Esophagus squamous epithelium (tissue), 5 donors: Measurements from ENCODE around the gene CDH6. TPM values are rescaled to one million over a fixed set of nuclear protein-coding genes. Genes with fewer than 3 reads are reported as not detected.

ENCODE experiments used
- DNase-seq: peaks from one replicate; lab custom pipeline; 2025; lab: John Stamatoyannopoulos, UW
- H3K27ac ChIP-seq, 4 donors: fragments of 200-600 bp; sonication (generic); one replicate each; pipeline ENCODE4 v1.5.1; 2016 to 2019; ENCODE audit warnings: mild to moderate bottlenecking in 1 of 4
- H3K27me3 ChIP-seq, 4 donors: fragments of 200-600 bp; sonication (generic); 1 replicate in 3 of 4; 2 replicates in 1 of 4; pipeline versions ENCODE4 v1.5.1 to v1.6.0; 2017 to 2021; ENCODE audit warnings: antibody characterized with exemption in 1 of 4
- H3K36me3 ChIP-seq, 3 donors: fragments of 200-600 bp; sonication (generic); one replicate each; pipeline ENCODE4 v1.5.1; 2016 to 2019
- H3K4me1 ChIP-seq, 3 donors: fragments of 200-600 bp; sonication (generic); one replicate each; pipeline ENCODE4 v1.5.1; 2017 to 2019
- H3K4me3 ChIP-seq, 4 donors: fragments of 200-600 bp; sonication (generic); 1 replicate in 3 of 4; 2 replicates in 1 of 4; pipeline ENCODE4 v1.5.1; 2016 to 2019; ENCODE audit warnings: mild to moderate bottlenecking in 2 of 4, moderate library complexity in 1 of 4
- H3K9me3 ChIP-seq, 3 donors: fragments of 200-600 bp; sonication (generic); one replicate each; pipeline ENCODE4 v1.5.1; 2016 to 2019
- POLR2A ChIP-seq, 4 donors: fragments of 450-650 bp; IDR thresholded peaks; one replicate each; pipeline ENCODE4 v1.6.1; 2017; ENCODE audit warnings: antibody characterized with exemption in 4 of 4, mild to moderate bottlenecking in 4 of 4, moderate library complexity in 3 of 4
- WGBS, 2 donors: methylation state at CpG; one replicate each; pipeline ENCODE4 v1.1.5; 2018; 5-methylcytosine and 5-hydroxymethylcytosine counted together
- intact Hi-C: fragments of 100-400 bp; cut with DNase I; formaldehyde crosslinking; loops from one replicate; pipeline ENCODE4 v1.15.0; 2022
- total RNA-seq, 4 donors: library from RNA; depleted of rRNA; stranded (reverse); fragments of >200 nt; gene quantifications; one replicate each; pipeline ENCODE4 v1.1.0, GENCODE V29; 2016
- TF ChIP-seq, protein P1 (sequence below), 6 experiments: fragments of 450-650 bp in 4 of 6; fragments of 200-600 bp in 2 of 6; sonication (generic) in 2 of 6; IDR thresholded peaks; one replicate each; pipeline ENCODE4 v1.5.1; 2016 to 2019; ENCODE audit warnings: antibody characterized with exemption in 6 of 6, mild to moderate bottlenecking in 4 of 6, moderate library complexity in 4 of 6
- donor health status: DM: yes; HTN: yes; CAD: no.

The CDH6 gene
- total RNA-seq, 4 donors from 2014 or later: 1.5 to 5.0 (median 4.2) TPM

- DNase-seq: no peak
- H3K27ac ChIP-seq: peak overlapping the region in 3 of 4 donors; percentile 58 to 79 (median 74)
- 21 to 34% methylated on average over 5 of the region's 5 CpGs for WGBS, 2 donors
- intact Hi-C loops: no loop called here
- no peaks in the 10 kb centered on the region for H3K36me3 ChIP-seq
- peak overlapping the region; percentile 19 to 66 (median 45) for H3K4me3 ChIP-seq
- H3K9me3 ChIP-seq: no peaks in the 10 kb centered on the region
- H3K27me3 ChIP-seq: peaks cover 0 to 58% (median 2%) of the 10 kb centered on the region in 4 donors
- H3K4me1 ChIP-seq: peaks cover 6 to 19% (median 7%) of the 10 kb centered on the region in 3 donors
- TF ChIP-seq POLR2A (IDR thresholded peaks at IDR 0.05): no peak
- TF ChIP-seq, protein P1, sequence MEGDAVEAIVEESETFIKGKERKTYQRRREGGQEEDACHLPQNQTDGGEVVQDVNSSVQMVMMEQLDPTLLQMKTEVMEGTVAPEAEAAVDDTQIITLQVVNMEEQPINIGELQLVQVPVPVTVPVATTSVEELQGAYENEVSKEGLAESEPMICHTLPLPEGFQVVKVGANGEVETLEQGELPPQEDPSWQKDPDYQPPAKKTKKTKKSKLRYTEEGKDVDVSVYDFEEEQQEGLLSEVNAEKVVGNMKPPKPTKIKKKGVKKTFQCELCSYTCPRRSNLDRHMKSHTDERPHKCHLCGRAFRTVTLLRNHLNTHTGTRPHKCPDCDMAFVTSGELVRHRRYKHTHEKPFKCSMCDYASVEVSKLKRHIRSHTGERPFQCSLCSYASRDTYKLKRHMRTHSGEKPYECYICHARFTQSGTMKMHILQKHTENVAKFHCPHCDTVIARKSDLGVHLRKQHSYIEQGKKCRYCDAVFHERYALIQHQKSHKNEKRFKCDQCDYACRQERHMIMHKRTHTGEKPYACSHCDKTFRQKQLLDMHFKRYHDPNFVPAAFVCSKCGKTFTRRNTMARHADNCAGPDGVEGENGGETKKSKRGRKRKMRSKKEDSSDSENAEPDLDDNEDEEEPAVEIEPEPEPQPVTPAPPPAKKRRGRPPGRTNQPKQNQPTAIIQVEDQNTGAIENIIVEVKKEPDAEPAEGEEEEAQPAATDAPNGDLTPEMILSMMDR (IDR thresholded peaks at IDR 0.05): no peak
Measured at GRCh38 chr5:31194892-31195555, 1.5 kb downstream of the CDH6 start.

DNA sequence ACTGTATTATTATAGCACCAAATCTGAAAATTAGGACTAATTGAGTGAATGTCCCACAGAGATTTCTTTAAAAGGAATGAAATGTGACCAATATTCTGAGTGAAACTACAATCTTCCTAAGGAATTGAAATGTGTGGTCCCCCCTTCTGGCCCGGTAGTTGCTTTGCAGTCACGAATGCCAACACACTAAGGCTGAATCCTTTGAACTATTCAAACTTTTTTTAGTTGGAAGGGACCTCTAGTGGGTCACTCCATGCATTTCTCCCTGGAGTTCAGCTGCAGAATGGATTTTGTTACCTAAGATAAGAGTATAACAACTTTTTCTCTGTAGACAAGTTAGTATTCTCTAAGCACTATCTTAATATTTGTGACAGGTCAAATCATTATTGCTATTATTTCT lies 2.8 kb downstream of the CDH6 start:
- peaks cover 6 to 19% (median 7%) of the 10 kb centered on the region in 3 donors for H3K4me1 ChIP-seq
- WGBS, 2 donors: 25 to 45% methylated on average over 2 of the region's 2 CpGs
- TF ChIP-seq POLR2A (IDR thresholded peaks at IDR 0.05): no peak
- TF ChIP-seq, protein P1 (IDR thresholded peaks at IDR 0.05): no peak
- no peak for DNase-seq
- peaks cover 0 to 58% (median 2%) of the 10 kb centered on the region in 4 donors for H3K27me3 ChIP-seq
- peak overlapping the region in 1 of 4 donors; percentile 11 for H3K27ac ChIP-seq
- H3K36me3 ChIP-seq: no peaks in the 10 kb centered on the region
- intact Hi-C loops: no loop called here
- no peak overlapping the region for H3K4me3 ChIP-seq
- no peaks in the 10 kb centered on the region for H3K9me3 ChIP-seq

- TF ChIP-seq, protein P1 (IDR thresholded peaks at IDR 0.05): no peak
- TF ChIP-seq POLR2A (IDR thresholded peaks at IDR 0.05): no peak
- Histone ChIP-seq H3K27me3 (peaks cover 0 to 51% (median 2%) of the 10 kb centered on the region in 4 donors), H3K27ac (peak overlapping the region in 2 of 4 donors; percentile 6 to 20), H3K4me3 (peak overlapping the region in 1 of 4 donors; percentile 9), H3K36me3 (no peaks in the 10 kb centered on the region), H3K9me3 (no peaks in the 10 kb centered on the region), H3K4me1 (peaks cover 6 to 19% (median 7%) of the 10 kb centered on the region in 3 donors)
- intact Hi-C loops: no loop called here
- DNase-seq: no peak
- 13 to 19% methylated on average over 1 of the region's 1 CpG for WGBS, 2 donors
Measured at GRCh38 chr5:31197183-31197582, 3.7 kb downstream of the CDH6 start.

- Histone ChIP-seq H3K4me1 (no peaks in the 10 kb centered on the region), H3K9me3 (no peaks in the 10 kb centered on the region), H3K4me3 (no peak overlapping the region), H3K27ac (no peak overlapping the region), H3K27me3 (no peaks in the 10 kb centered on the region), H3K36me3 (no peaks in the 10 kb centered on the region)
- 44 to 56% methylated on average over 1 of the region's 1 CpG for WGBS, 2 donors
- TF ChIP-seq, protein P1 (IDR thresholded peaks at IDR 0.05): no peak
- no peak for TF ChIP-seq POLR2A (IDR thresholded peaks at IDR 0.05)
- DNase-seq: no peak
- intact Hi-C loops: no loop called here
Measured at GRCh38 chr5:31204958-31205357, 11.5 kb downstream of the CDH6 start.

- H3K27me3 ChIP-seq: no peaks in the 10 kb centered on the region
- H3K9me3 ChIP-seq: no peaks in the 10 kb centered on the region
- intact Hi-C loops: no loop called here
- no peak overlapping the region for H3K4me3 ChIP-seq
- 65 to 72% methylated on average over 6 of the region's 6 CpGs for WGBS, 2 donors
- DNase-seq: no peak
- H3K4me1 ChIP-seq: no peaks in the 10 kb centered on the region
- no peak overlapping the region for H3K27ac ChIP-seq
- no peaks in the 10 kb centered on the region for H3K36me3 ChIP-seq
- no peak for TF ChIP-seq POLR2A (IDR thresholded peaks at IDR 0.05)
- TF ChIP-seq, protein P1 (IDR thresholded peaks at IDR 0.05): no peak
Measured at GRCh38 chr5:31208043-31208442, 14.6 kb downstream of the CDH6 start.
